SJSA1 (cell line): Measurements from ENCODE around the gene VSIR. TPM values are rescaled to one million over a fixed set of nuclear protein-coding genes. Genes with fewer than 3 reads are reported as not detected.

Experiments used
- DNase-seq, 2 experiments: peaks; one replicate each; pipeline ENCODE4 v3.0.0-alpha.2; 2015 to 2020; ENCODE audit warnings: low spot score in 2 of 2, low read depth in 1 of 2
- H3K27ac ChIP-seq: fragments of 250-450 bp; sonication (Bioruptor Pico); 2 replicates; pipeline ENCODE4 v1.5.1; 2020; ENCODE audit warnings: mild to moderate bottlenecking, moderate library complexity
- H3K27me3 ChIP-seq: fragments of 250-450 bp; sonication (Bioruptor Pico); replicated peaks from 2 replicates; pipeline ENCODE4 v1.5.1; 2020; ENCODE audit warnings: mild to moderate bottlenecking, moderate library complexity
- H3K36me3 ChIP-seq: fragments of 250-450 bp; sonication (Bioruptor Pico); 2 replicates; pipeline ENCODE4 v1.5.1; 2020; ENCODE audit warnings: mild to moderate bottlenecking
- H3K4me1 ChIP-seq: fragments of 250-450 bp; sonication (Bioruptor Pico); replicated peaks from 2 replicates; pipeline ENCODE4 v1.6.1; 2021; ENCODE audit warnings: mild to moderate bottlenecking
- H3K4me3 ChIP-seq: fragments of 250-450 bp; sonication (Bioruptor Pico); 2 replicates; pipeline ENCODE4 v1.5.1; 2020; ENCODE audit warnings: mild to moderate bottlenecking
- H3K9me3 ChIP-seq: fragments of 250-450 bp; sonication (Bioruptor Pico); replicated peaks from 2 replicates; pipeline ENCODE4 v1.5.1; 2020; ENCODE audit warnings: mild to moderate bottlenecking
- total RNA-seq: library from RNA; depleted of rRNA; stranded (reverse); fragments of >200 nt; shearing (Covaris generic); gene quantifications from 2 replicates; pipeline ENCODE4 v1.2.3, GENCODE V29; 2014

VSIR gene
- total RNA-seq, 1 experiment from 2014 or later = 36.4 TPM

- H3K4me3 ChIP-seq = no peak overlapping the region
- no peak for DNase-seq
- H3K9me3 ChIP-seq = no peaks in the 10 kb centered on the region
- no peak overlapping the region for H3K27ac ChIP-seq
- peaks cover 11% of the 10 kb centered on the region; the same call in 1 of the 2 replicates for H3K4me1 ChIP-seq
- H3K36me3 ChIP-seq = peaks cover 6% of the 10 kb centered on the region
- H3K27me3 ChIP-seq = no peaks in the 10 kb centered on the region
Measured at GRCh38 chr10:71747551-71748523, 25.5 kb downstream of the VSIR start.

GRCh38 chr10:71747039-71747531 lies 26.2 kb downstream of the VSIR start:
- peaks cover 6% of the 10 kb centered on the region; the same call in 1 of the 2 replicates for H3K36me3 ChIP-seq
- no peak for DNase-seq
- no peaks in the 10 kb centered on the region for H3K9me3 ChIP-seq
- no peaks in the 10 kb centered on the region for H3K27me3 ChIP-seq
- no peak overlapping the region for H3K4me3 ChIP-seq
- peaks cover 11% of the 10 kb centered on the region; the same call in 1 of the 2 replicates for H3K4me1 ChIP-seq
- no peak overlapping the region for H3K27ac ChIP-seq

GRCh38 chr10:71746344-71747037 lies 26.8 kb downstream of the VSIR start:
- no peak for DNase-seq
- no peak overlapping the region for H3K4me3 ChIP-seq
- H3K9me3 ChIP-seq = no peaks in the 10 kb centered on the region
- H3K4me1 ChIP-seq = peaks cover 11% of the 10 kb centered on the region; the same call in 1 of the 2 replicates
- H3K36me3 ChIP-seq = peaks cover 6% of the 10 kb centered on the region; the same call in 1 of the 2 replicates
- no peak overlapping the region for H3K27ac ChIP-seq
- H3K27me3 ChIP-seq = no peaks in the 10 kb centered on the region

- peaks cover 11% of the 10 kb centered on the region; the same call in 1 of the 2 replicates for H3K4me1 ChIP-seq
- H3K27me3 ChIP-seq = no peaks in the 10 kb centered on the region
- no peak for DNase-seq
Measured at GRCh38 chr10:71745664-71746250, 27.6 kb downstream of the VSIR start.

GRCh38 chr10:71744897-71745663 lies 28.2 kb downstream of the VSIR start:
- Histone ChIP-seq H3K4me3 (no peak overlapping the region), H3K4me1 (peaks cover 11% of the 10 kb centered on the region; the same call in 1 of the 2 replicates), H3K9me3 (no peaks in the 10 kb centered on the region), H3K27ac (no peak overlapping the region), H3K27me3 (no peaks in the 10 kb centered on the region), H3K36me3 (no peaks in the 10 kb centered on the region)
- DNase-seq = no peak

More at GRCh38 chr10:71745664-71746250, 27.6 kb downstream of the VSIR start:
- Histone ChIP-seq H3K36me3 (peaks cover 5% of the 10 kb centered on the region; the same call in 1 of the 2 replicates), H3K27ac (no peak overlapping the region), H3K4me3 (no peak overlapping the region), H3K9me3 (no peaks in the 10 kb centered on the region)

GRCh38 chr10:71743866-71744265 lies 29.5 kb downstream of the VSIR start:
- no peak overlapping the region for H3K4me3 ChIP-seq
- H3K36me3 ChIP-seq = no peaks in the 10 kb centered on the region
- H3K27ac ChIP-seq = no peak overlapping the region
- H3K27me3 ChIP-seq = no peaks in the 10 kb centered on the region
- no peak for DNase-seq
- no peaks in the 10 kb centered on the region for H3K9me3 ChIP-seq
- H3K4me1 ChIP-seq = peaks cover 11% of the 10 kb centered on the region; the same call in 1 of the 2 replicates

- Histone ChIP-seq H3K4me3 (no peak overlapping the region), H3K27me3 (no peaks in the 10 kb centered on the region), H3K27ac (no peak overlapping the region), H3K36me3 (no peaks in the 10 kb centered on the region), H3K4me1 (peaks cover 11% of the 10 kb centered on the region; the same call in 1 of the 2 replicates), H3K9me3 (no peaks in the 10 kb centered on the region)
- no peak for DNase-seq
Measured at GRCh38 chr10:71743089-71743838, 30.1 kb downstream of the VSIR start.

- DNase-seq = no peak
- Histone ChIP-seq H3K27me3 (no peaks in the 10 kb centered on the region), H3K4me1 (peaks cover 6% of the 10 kb centered on the region; the same call in 1 of the 2 replicates), H3K4me3 (no peak overlapping the region), H3K9me3 (no peaks in the 10 kb centered on the region), H3K27ac (no peak overlapping the region), H3K36me3 (no peaks in the 10 kb centered on the region)
Measured at GRCh38 chr10:71742301-71743088, 30.8 kb downstream of the VSIR start.

GRCh38 chr10:71741671-71742070 lies 31.6 kb downstream of the VSIR start:
- Histone ChIP-seq H3K4me1 (peaks cover 4% of the 10 kb centered on the region; the same call in 1 of the 2 replicates), H3K27me3 (no peaks in the 10 kb centered on the region), H3K36me3 (no peaks in the 10 kb centered on the region), H3K9me3 (no peaks in the 10 kb centered on the region), H3K27ac (no peak overlapping the region), H3K4me3 (no peak overlapping the region)
- DNase-seq = no peak

- Histone ChIP-seq H3K9me3 (no peaks in the 10 kb centered on the region), H3K27ac (no peak overlapping the region), H3K4me1 (no peaks in the 10 kb centered on the region), H3K27me3 (no peaks in the 10 kb centered on the region), H3K36me3 (no peaks in the 10 kb centered on the region), H3K4me3 (no peak overlapping the region)
- no peak for DNase-seq
Measured at GRCh38 chr10:71741029-71741428, 32.3 kb downstream of the VSIR start.

- DNase-seq = no peak
- H3K27ac ChIP-seq = no peak overlapping the region
- no peaks in the 10 kb centered on the region for H3K36me3 ChIP-seq
- H3K9me3 ChIP-seq = no peaks in the 10 kb centered on the region
- H3K4me3 ChIP-seq = no peak overlapping the region
- H3K4me1 ChIP-seq = no peaks in the 10 kb centered on the region
- H3K27me3 ChIP-seq = no peaks in the 10 kb centered on the region
Measured at GRCh38 chr10:71740069-71740653, 33.2 kb downstream of the VSIR start.
